ENCODE measurements around the gene CHRNB2.

The CHRNB2 gene

DNA sequence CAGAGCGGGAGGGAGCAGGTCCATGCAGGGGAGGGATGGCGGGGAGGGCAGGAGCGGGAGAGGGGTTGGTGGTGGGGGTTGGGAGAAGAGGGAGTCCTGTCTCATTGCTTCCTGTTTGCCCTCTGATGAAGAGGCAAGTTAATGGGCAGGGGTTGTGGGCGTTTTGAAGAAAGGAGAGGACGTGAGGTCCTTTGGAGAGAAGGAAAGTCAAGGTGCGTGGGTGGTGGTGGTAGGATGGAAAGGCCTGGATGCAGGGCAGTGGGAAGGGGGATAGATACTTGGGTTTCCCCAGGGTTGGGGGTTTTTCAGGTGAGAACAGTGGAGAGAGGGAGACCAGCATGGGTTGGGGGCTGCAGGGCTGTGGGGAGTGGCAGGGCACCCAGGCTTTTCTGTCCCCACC, 26.3 kb upstream of the CHRNB2 start:
- no peaks in the 10 kb centered on the region for H3K36me3 ChIP-seq (ENCODE audit: control insufficient read depth, insufficient read depth, low read length)
- no peak for DNase-seq (ENCODE audit: extremely low read depth, insufficient read length)
- no peak overlapping the region for H3K4me3 ChIP-seq (replicated peaks; ENCODE audit: low read depth, low read length)
- no peak for TF ChIP-seq CTCF (IDR thresholded peaks at IDR 0.05; ENCODE audit: insufficient read depth, low read length, poor library complexity, severe bottlenecking)
- H3K27me3 ChIP-seq (replicated peaks; ENCODE audit: control insufficient read depth, insufficient read depth, low read length), result peaks cover 2% of the 10 kb centered on the region

DNA sequence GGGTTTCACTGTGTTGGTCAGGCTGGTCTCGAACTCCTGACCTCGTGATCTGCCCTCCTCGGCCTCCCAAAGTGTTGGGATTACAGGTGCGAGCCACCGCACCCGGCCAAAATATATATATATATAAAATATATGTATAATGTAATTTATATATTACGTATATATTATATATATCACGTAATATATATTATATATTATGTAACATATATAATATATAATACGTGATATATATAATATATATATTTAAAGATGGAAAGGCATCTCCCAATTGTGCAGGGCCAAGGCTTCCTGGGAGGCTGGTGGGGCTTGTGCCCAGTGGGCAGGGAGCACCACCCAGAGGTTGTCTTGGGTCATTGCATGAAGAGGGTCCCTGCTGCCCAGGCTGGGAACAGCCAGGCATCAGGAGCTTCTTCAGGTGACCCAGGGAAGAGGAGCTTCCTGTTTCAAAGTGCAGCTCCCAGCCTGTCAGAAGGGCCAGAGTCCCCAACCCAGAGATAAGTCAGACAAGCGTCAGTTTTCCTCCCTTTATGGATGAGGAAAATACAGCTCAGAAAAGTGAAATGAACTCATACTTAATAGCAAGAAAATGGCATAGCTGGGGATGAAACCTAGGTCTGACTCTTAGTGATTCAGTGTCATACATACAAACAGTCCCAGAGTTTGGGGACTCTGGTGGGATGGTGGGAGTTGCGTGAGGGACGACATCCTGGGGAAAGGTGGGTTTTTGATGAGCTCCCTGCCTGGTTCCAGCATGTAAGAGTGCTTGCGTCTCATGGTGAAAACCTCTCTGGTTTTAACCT, 21.1 kb upstream of the CHRNB2 start:
- peak; percentile 25 for DNase-seq (ENCODE audit: extremely low read depth, insufficient read length)
- TF ChIP-seq CTCF (IDR thresholded peaks at IDR 0.05; ENCODE audit: insufficient read depth, low read length, poor library complexity, severe bottlenecking), result peak; percentile 81
- Histone ChIP-seq H3K4me3 (replicated peaks; ENCODE audit: low read depth, low read length) (no peak overlapping the region), H3K36me3 (ENCODE audit: control insufficient read depth, insufficient read depth, low read length) (peaks cover 22% of the 10 kb centered on the region), H3K27me3 (replicated peaks; ENCODE audit: control insufficient read depth, insufficient read depth, low read length) (no peaks in the 10 kb centered on the region; the same call in 1 of the 2 replicates)

- Histone ChIP-seq H3K36me3 (ENCODE audit: control insufficient read depth, insufficient read depth, low read length) (peaks cover 28% of the 10 kb centered on the region), H3K4me3 (replicated peaks; ENCODE audit: low read depth, low read length) (no peak overlapping the region), H3K27me3 (replicated peaks; ENCODE audit: control insufficient read depth, insufficient read depth, low read length) (no peaks in the 10 kb centered on the region; the same call in 1 of the 2 replicates)
- DNase-seq (ENCODE audit: extremely low read depth, insufficient read length), result no peak
- TF ChIP-seq CTCF (IDR thresholded peaks at IDR 0.05; ENCODE audit: insufficient read depth, low read length, poor library complexity, severe bottlenecking), result no peak
Observed at GRCh38 chr1:154547105-154547732, 20.4 kb upstream of the CHRNB2 start.

DNA sequence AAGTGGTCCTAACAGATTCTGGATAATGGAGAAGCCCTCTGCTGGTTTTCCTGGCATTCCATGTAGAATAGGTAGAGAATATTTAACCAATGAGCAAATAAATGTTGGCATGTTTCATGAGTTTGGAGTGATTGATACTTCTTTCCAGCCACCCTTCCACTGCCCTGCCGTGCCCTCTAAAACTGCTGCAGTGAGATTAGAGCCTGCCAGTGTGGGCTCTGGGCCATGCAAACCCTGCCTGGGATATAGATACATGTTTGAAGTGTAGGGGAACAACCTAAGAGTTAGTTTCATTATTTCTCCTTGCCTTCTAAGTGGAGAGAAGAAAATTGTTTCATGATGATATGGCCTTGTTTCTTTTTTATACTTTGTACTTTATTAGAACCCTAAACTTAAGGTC, 19.6 kb upstream of the CHRNB2 start:
- Histone ChIP-seq H3K4me3 (replicated peaks; ENCODE audit: low read depth, low read length) (no peak overlapping the region), H3K36me3 (ENCODE audit: control insufficient read depth, insufficient read depth, low read length) (peaks cover 36% of the 10 kb centered on the region), H3K27me3 (replicated peaks; ENCODE audit: control insufficient read depth, insufficient read depth, low read length) (no peaks in the 10 kb centered on the region)
- TF ChIP-seq CTCF (IDR thresholded peaks at IDR 0.05; ENCODE audit: insufficient read depth, low read length, poor library complexity, severe bottlenecking), result no peak
- no peak for DNase-seq (ENCODE audit: extremely low read depth, insufficient read length)

- no peak overlapping the region for H3K4me3 ChIP-seq (replicated peaks; ENCODE audit: low read depth, low read length)
Observed at GRCh38 chr1:154549202-154549770, 18.3 kb upstream of the CHRNB2 start.

More at GRCh38 chr1:154549202-154549770, 18.3 kb upstream of the CHRNB2 start:
- TF ChIP-seq CTCF (IDR thresholded peaks at IDR 0.05; ENCODE audit: insufficient read depth, low read length, poor library complexity, severe bottlenecking), result no peak
- Histone ChIP-seq H3K36me3 (ENCODE audit: control insufficient read depth, insufficient read depth, low read length) (peaks cover 44% of the 10 kb centered on the region), H3K27me3 (replicated peaks; ENCODE audit: control insufficient read depth, insufficient read depth, low read length) (no peaks in the 10 kb centered on the region)
- no peak for DNase-seq (ENCODE audit: extremely low read depth, insufficient read length)

Measured in GM06990 (cell line).